HG03097 (cell line): ENCODE measurements around the gene PNLIPRP2.

ENCODE experiments used
- ATAC-seq: cut with Tn5 transposase; IDR thresholded peaks from one replicate; pipeline ENCODE4 v1.9.1; 2021; ENCODE audit not compliant: unreplicated experiment, low FRiP score

PNLIPRP2 gene

GRCh38 chr10:116612107-116612769 lies 8.5 kb upstream of the PNLIPRP2 start:
- no peak for ATAC-seq

- ATAC-seq = no peak
These were observed 7.3 kb upstream of the PNLIPRP2 start for GRCh38 chr10:116613471-116613870.

- ATAC-seq = no peak
These were observed 6.0 kb upstream of the PNLIPRP2 start for GRCh38 chr10:116614796-116615195.

GRCh38 chr10:116615199-116615776 lies 5.5 kb upstream of the PNLIPRP2 start:
- no peak for ATAC-seq

- no peak for ATAC-seq
These were observed 723 bp downstream of the PNLIPRP2 start for GRCh38 chr10:116621476-116621875.

GRCh38 chr10:116621934-116622655 lies 1.3 kb downstream of the PNLIPRP2 start:
- ATAC-seq = no peak

- no peak for ATAC-seq
These were observed 5.1 kb downstream of the PNLIPRP2 start for GRCh38 chr10:116625845-116626244.

GRCh38 chr10:116626815-116627214 lies 6.1 kb downstream of the PNLIPRP2 start:
- ATAC-seq = no peak

GRCh38 chr10:116627386-116627933 lies 6.7 kb downstream of the PNLIPRP2 start:
- no peak for ATAC-seq

GRCh38 chr10:116629340-116629739 lies 8.6 kb downstream of the PNLIPRP2 start:
- ATAC-seq = no peak

GRCh38 chr10:116630020-116630419 lies 9.3 kb downstream of the PNLIPRP2 start:
- ATAC-seq = no peak

- no peak for ATAC-seq
These were observed 11.1 kb downstream of the PNLIPRP2 start for GRCh38 chr10:116631871-116632295.

- no peak for ATAC-seq
These were observed 12.0 kb downstream of the PNLIPRP2 start for GRCh38 chr10:116632596-116633215.

- ATAC-seq = no peak
These were observed 12.5 kb downstream of the PNLIPRP2 start for GRCh38 chr10:116633216-116633600.

GRCh38 chr10:116634126-116634975 lies 13.6 kb downstream of the PNLIPRP2 start:
- no peak for ATAC-seq

- no peak for ATAC-seq
These were observed 15.6 kb downstream of the PNLIPRP2 start for GRCh38 chr10:116636385-116636784.

- ATAC-seq = no peak
These were observed 16.2 kb downstream of the PNLIPRP2 start for GRCh38 chr10:116636976-116637375.

- ATAC-seq = no peak
These were observed 17.1 kb downstream of the PNLIPRP2 start for GRCh38 chr10:116637830-116638229.

GRCh38 chr10:116646502-116646901 lies 25.7 kb downstream of the PNLIPRP2 start:
- ATAC-seq = no peak

- ATAC-seq = no peak
These were observed 28.1 kb downstream of the PNLIPRP2 start for GRCh38 chr10:116648903-116649302.
